Measurements from ENCODE around the gene SRP9. TPM values are rescaled to one million over a fixed set of nuclear protein-coding genes. Genes with fewer than 3 reads are reported as not detected.

SRP9 gene
- total RNA-seq, 1 donor: 330 TPM

GRCh38 chr1:225768662-225769426, 8.8 kb upstream of the SRP9 start:
- no peak overlapping the region for H3K4me3 ChIP-seq (ENCODE audit: low read depth, low read length)
- no peak for DNase-seq (ENCODE audit: low read depth)
- TF ChIP-seq CTCF (IDR thresholded peaks at IDR 0.05; ENCODE audit: insufficient read depth, low read length): no peak

DNA sequence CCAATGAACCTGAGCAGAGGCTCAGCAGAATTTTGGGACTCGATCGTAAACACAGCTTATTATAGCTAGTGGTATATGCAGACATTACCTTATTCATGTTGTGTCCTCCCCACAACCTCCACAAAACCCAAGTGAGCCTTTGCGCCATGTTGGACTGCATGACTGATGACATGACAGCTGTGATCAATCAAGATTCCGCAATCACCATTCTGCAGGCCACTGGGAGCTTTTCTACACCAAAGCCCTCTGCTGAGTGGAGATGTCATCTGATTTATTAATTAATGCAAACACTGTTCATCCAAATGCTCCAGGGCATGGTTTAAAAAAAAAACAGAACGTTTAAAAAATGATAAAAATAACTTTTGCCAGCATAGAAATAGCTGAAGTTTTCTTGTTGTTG, 7.9 kb upstream of the SRP9 start:
- no peak for TF ChIP-seq CTCF (IDR thresholded peaks at IDR 0.05; ENCODE audit: insufficient read depth, low read length)
- no peak overlapping the region for H3K4me3 ChIP-seq (ENCODE audit: low read depth, low read length)
- no peak for DNase-seq (ENCODE audit: low read depth)

DNA sequence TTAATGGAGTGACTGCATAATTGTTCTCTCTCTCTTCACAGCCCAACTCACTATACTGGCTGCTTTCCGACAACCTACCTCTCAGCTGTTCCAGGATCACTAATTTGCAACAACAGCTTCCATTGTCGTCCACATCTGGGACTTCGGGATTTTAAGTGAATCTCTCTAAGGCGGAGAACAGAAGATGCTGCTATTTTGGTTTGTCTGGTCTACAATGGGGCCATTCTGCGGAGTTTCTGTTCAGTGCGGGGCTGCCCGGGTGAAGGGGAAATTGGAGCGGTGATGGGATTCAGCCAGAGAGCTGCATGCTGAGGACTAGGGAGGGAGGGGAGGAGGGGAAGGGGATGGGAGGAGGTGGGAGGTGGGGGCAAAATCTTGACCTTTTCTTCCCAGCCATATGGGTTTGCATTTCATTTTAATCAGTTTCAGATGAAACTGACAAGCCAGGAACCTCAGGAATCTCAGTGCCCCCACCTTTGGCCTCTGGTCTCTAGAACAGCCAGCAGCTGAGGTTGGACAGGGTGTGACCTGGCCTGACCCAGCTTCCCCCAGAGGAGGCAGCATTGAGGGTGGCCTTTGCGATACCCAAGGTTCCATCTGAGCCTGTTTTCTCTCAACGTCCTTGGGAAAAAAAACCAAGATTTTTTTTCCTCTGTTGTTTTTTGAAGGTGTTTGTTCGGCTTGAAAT, 6.9 kb upstream of the SRP9 start:
- no peak for DNase-seq (ENCODE audit: low read depth)
- no peak for TF ChIP-seq CTCF (IDR thresholded peaks at IDR 0.05; ENCODE audit: insufficient read depth, low read length)
- H3K4me3 ChIP-seq (ENCODE audit: low read depth, low read length): no peak overlapping the region

DNA sequence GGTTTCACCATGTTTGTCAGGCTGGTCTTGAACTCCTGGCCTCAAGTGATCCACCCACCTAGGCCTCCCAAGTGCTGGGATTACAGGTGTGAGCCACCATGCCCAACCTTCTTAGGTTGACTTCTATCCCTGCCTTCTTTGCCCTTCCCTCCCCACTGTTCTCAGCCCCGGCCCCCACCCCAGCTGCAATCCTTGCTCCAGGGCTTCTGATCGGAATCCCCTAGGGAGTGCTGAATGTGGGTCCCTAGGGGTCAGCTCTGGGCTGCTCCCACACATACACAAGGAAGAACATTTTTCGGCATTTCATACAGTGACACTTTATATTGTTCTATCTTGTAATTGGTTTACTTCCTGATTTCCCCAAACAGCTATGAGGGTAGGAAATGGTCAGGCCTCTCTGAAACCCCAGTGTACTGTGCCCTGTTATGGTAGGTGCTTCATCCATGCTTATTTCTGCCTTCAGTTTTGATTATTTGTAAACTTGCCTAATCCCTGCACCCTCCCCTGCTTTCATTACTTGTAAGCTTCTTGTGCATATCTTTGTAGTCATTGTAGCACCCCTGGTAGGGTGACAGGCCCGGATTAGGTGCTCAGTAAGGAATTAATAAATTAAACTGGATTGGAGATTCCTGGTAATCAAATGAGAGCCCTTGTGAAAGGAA, 5.8 kb upstream of the SRP9 start:
- no peak for DNase-seq (ENCODE audit: low read depth)
- no peak overlapping the region for H3K4me3 ChIP-seq (ENCODE audit: low read depth, low read length)
- no peak for TF ChIP-seq CTCF (IDR thresholded peaks at IDR 0.05; ENCODE audit: insufficient read depth, low read length)

GRCh38 chr1:225772323-225772768, 5.3 kb upstream of the SRP9 start:
- DNase-seq (ENCODE audit: low read depth): peak; percentile 89

DNA sequence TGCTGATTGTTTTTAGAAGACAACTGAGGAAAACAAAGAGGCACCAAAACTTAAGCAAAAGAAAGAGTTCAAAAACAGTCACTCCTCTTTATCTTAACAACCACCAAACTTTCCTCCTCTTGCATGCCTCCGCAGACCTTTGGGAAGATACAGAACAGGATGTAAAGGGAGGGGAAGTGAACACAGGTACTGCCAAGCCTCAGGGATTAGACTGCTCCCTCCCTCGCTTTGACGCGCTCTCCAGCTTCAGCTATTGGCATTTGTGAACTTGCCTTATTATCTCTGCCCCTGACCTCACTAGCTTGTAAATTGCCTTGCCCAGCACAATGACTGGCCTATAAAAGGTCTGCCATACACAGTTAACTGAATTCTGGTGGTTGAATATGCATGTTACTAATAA, 4.8 kb upstream of the SRP9 start:
- no peak for TF ChIP-seq CTCF (IDR thresholded peaks at IDR 0.05; ENCODE audit: insufficient read depth, low read length)
- H3K4me3 ChIP-seq (ENCODE audit: low read depth, low read length): no peak overlapping the region
- peak; percentile 22 for DNase-seq (ENCODE audit: low read depth)

More at GRCh38 chr1:225772323-225772768, 5.3 kb upstream of the SRP9 start:
- peak; percentile 95 for TF ChIP-seq CTCF (IDR thresholded peaks at IDR 0.05; ENCODE audit: insufficient read depth, low read length)
- H3K4me3 ChIP-seq (ENCODE audit: low read depth, low read length): no peak overlapping the region

Data from fibroblast of the aortic adventitia (primary cell).